GM21576 (cell line): Measurements from ENCODE around the gene RER1.
"Not testable (repeated sequence)": the region's sequence is repeated elsewhere in the genome, so short reads cannot be mapped to it uniquely, and the experiment has no call there.

Source experiments
- ATAC-seq: cut with Tn5 transposase; IDR thresholded peaks from one replicate; pipeline ENCODE4 v1.9.1; 2021; ENCODE audit warnings: mild to moderate bottlenecking, moderate library complexity; ENCODE audit not compliant: unreplicated experiment

RER1 gene

GRCh38 chr1:2422523-2422922 lies 30.9 kb downstream of the RER1 start:
- ATAC-seq = no peak

DNA sequence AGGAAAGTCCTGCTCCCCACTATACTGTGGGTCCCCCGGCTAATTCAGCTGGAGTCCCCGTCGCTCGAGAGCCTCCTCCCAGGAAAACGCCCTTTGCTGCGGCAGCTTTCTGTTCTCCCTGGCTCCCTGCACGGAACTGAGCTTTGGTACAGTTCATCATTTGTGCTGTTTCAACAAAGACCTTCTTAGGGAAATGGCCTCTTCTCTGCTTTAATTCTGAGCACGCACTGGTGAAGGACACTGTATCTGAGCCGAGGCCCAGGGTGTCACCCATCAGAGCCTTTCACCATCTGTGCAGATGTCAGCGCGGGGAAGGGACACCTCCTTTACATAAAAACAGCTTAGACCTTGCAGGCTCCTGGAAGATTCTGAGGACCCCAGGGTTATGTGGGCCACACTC lies 34.3 kb downstream of the RER1 start:
- no peak for ATAC-seq

DNA sequence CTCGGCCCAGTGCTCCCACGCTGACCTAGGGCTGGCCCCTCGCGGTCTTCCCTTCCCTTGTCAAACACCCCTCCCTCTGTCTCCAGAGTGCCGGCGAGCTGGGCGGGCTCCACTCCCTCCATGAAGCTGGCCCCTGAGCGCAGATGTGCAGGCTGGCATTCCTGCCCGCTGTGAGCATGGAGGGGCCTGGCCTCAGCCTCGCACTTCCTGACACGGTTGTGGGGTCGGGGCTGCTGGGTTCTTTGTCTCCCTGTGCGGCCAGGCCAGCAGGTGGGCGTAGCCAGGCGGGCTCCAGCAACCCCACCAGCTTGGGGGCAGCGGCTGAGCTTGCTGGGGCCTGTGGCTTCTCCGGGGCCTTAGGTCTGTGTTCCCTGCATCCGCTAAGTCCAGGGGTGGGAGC lies 34.9 kb downstream of the RER1 start:
- ATAC-seq = no peak

DNA sequence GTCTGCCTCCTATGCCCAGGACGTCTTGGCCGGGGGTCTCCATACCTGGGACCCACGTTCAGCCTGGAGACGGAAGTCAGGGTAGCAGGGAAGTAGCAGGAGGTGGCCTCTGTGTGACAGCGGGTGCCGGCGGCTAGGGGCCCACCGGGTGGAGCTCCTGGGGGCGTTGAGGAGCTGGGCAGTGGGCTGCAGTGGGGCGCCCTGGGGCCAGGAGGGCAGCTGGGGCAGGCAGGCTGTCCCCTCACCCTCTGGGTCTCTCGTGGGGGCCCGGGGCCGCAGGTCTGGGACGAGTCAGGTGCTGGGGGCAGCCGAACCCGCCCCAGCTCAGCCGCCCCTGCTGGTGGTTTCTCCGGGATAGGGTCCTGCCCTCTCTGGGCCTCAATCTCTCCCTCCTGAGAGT lies 35.4 kb downstream of the RER1 start:
- ATAC-seq = no peak

GRCh38 chr1:2427976-2428375 lies 36.3 kb downstream of the RER1 start:
- no peak for ATAC-seq

- no peak for ATAC-seq
These were observed 36.8 kb downstream of the RER1 start for GRCh38 chr1:2428490-2428889.

DNA sequence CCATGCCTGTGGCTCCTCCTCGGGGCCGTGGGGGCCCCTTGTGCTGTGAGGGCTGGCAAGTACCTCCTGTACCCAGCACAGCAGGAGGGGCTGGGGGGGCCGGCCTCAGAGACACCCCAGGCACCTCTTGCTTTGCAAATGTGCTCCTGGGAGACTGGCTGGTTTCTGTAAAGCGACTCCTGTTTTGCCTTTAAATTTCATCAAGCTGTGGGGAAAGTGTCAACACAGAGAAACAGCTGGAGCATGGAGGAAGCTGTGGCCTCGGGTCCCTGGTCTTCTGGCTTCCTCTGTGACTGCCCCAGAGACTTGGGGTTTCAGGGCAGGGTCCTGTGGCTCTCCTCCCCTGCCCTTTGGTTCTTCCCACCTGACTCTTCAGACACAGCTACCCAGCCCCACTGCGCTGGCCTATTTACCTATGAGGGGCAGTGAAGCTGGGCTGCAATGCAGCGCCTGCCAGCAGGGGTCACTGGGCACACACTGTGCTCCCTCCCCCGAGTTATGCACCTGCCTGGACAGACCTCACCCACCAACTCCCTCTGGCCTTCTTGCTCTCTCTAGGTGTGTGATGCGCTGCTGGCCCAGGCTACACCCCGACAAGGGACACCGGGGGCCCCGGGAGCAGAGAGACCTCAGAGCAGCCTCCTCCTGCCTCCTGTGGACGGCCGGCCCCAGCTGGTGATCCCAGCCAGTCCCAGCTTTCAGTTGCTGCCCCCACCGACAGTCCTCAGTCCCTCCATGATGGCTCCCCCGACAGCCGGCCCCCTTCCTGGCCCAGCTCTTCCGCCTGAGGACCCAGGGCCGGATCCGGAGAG lies 38.3 kb downstream of the RER1 start:
- no peak for ATAC-seq

- no peak for ATAC-seq
These were observed 38.9 kb downstream of the RER1 start for GRCh38 chr1:2430592-2430973.

- no peak for ATAC-seq
These were observed 39.5 kb downstream of the RER1 start for GRCh38 chr1:2431103-2431502.

DNA sequence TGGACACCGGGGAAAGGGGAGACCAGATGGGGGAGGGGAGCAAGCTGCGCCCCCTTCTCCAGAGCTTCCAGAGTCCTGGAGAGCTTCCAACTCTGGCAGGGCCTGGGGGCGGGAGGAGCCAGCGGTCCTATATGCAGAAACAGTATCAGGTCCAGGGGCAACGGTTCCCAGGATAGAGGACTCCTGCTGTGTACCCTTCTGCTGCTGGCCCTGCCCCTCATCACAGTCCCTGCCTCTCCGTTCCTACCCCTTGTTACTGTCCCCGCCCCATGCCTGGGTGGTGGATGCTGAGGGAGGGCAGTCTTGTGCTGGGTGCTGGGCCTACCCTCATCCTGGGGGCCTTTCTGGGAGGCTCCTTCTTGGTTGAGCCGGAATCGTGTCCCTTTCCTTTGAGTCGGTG lies 39.9 kb downstream of the RER1 start:
- no peak for ATAC-seq

DNA sequence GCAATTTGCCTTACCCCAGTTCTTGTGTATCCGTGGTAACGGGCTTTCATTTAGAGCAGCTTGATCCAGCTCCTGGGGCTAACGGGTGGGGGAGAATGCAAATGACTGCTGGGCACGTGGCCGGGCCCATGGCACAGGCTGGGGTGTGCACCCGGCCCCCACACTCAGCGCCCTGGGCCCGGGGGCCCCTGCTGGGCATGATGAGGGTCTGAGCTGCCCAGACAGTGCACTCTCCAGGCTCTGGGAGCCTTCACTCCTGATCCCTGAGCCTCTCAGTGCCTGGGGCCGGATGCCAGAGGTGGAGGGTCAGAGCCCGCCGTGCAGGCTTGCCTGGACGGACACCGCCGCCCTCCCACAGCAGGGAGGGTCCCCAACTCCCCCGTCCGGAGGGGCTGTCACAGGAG lies 40.8 kb downstream of the RER1 start:
- no peak for ATAC-seq

DNA sequence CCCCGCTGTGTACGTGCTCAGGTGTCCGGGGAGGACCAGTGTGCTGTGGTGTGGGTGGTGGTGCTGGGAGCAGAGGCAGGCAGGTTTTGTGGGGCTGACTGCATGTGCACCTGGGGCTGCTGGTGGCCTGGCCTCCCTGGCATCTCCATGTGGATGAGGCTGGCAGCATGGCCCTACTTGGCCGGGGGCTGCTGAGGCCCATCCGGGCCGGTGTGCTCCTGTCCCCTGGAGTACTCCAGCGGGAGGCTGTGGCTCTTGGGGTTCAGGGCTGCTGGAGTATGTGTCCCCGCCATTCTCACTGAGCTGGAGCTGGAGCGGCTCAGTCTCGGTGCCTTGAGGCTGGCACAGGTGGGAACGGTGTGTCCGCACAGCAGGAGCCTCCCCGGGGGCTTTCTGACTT lies 41.6 kb downstream of the RER1 start:
- ATAC-seq = no peak

GRCh38 chr1:2433936-2434655 lies 42.5 kb downstream of the RER1 start:
- ATAC-seq = no peak

GRCh38 chr1:2435091-2435490 lies 43.5 kb downstream of the RER1 start:
- no peak for ATAC-seq

GRCh38 chr1:2435746-2436355 lies 44.2 kb downstream of the RER1 start:
- ATAC-seq = no peak

DNA sequence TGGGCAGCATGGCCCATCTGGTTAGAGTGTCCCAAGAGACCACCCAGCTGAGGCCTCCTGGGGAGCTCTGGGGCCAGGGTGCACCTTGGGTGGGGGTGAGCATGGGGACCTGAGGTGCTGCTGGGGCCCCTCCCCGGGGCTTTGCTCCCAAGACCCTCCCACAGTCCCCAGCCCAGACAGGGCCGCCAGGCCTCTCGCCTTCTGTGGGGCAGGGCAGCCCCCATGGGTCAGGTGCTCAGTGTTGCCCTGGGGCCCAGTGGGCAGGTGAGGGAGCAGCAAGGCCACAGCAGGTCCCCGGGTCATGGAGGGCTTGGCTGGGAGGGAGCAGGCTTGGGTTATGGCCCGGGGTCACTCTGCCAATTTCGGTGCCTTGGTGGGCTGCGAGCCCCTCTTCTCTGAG lies 45.2 kb downstream of the RER1 start:
- no peak for ATAC-seq

DNA sequence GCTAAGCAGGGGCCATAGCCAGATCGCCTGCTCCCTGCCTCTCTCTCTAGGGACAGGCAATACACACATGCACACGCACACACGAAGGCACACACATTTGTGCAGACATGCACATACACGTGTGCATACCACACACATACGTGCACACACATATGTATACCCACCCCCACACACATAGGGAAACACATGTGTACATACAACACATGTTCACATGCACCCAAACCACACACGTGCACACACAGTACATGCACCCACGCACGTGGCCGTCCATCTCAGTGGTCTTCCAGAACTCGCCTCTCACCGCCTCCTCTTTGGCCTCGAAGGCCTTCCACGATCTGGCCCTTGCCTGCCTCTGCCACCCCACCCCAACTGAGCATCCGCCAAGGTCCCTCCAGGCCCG lies 46.0 kb downstream of the RER1 start:
- ATAC-seq = no peak

DNA sequence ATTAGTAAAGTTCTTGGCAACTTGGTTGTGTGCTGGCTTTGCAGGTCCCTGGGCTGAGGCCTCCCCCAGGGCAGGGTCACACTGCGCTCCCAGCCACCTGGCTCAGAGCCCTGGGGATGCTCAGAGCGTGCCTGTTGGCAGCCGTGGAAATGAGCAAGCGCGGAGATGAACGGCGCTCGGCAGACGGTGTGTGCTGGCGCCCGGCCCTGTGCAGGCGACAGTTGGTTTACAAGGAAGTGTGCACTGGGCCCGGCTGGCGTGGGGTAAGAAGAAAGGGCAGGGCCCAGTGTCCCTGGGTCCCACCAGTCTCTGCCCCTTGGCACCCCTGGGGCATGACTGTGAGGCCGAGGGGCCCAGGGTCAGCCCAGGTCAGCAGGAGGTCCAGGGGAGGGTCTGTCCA lies 46.4 kb downstream of the RER1 start:
- no peak for ATAC-seq

- ATAC-seq = no peak
These were observed 47.0 kb downstream of the RER1 start for GRCh38 chr1:2438641-2439040.

DNA sequence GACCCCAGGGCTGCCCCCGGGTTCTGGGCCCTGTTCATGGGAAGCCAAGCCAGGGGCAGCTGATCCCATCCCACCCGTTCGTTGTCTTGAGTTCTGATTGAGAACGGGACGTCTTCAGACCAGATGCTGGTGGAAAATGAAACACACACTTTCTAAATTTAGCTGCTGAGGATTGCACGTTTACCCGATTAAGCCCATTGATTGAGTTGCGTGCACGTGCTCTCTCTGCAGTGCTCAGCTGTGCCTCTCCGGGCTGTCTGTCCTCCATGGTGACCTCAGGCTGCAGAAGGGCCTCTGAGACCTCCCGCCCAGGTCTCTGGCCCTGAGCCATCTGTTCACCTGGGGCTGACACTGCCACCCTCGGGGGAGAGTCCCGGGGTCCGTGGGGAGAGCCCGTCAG lies 47.7 kb downstream of the RER1 start:
- no peak for ATAC-seq

DNA sequence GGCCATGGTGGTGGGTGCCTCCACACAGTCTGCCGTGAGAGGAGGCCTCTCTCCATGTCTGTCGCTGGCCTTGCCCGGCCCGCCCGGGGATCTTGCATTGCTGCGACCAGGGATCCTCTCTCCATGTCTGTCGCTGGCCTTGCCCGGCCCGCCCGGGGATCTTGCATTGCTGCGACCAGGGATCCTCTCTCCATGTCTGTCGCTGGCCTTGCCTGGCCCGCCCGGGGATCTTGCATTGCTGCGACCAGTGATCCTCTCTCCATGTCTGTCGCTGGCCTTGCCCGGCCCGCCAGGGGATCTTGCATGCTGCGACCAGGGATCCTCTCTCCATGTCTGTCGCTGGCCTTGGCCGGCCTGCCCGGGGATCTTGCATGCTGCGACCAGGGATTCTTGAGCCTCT lies 48.7 kb downstream of the RER1 start:
- ATAC-seq = not testable (repeated sequence)

GRCh38 chr1:2441746-2442145 lies 50.1 kb downstream of the RER1 start:
- ATAC-seq = no peak
